SK-N-SH (cell line): Measurements from ENCODE around the gene H1-8.
"Not testable (repeated sequence)": the region's sequence is repeated elsewhere in the genome, so short reads cannot be mapped to it uniquely, and the experiment has no call there.

Experiments
- MXI1 ChIP-seq: IDR thresholded peaks from 2 replicates; pipeline ENCODE4 v1.6.1; 2012; ENCODE audit warnings: mild to moderate bottlenecking, low read depth, low read length, improper control_type of control experiment
- POLR2AphosphoS5 ChIP-seq: IDR thresholded peaks from 2 replicates; pipeline ENCODE4 v1.6.1; 2012; ENCODE audit warnings: low read depth, low read length
- RFX5 ChIP-seq: IDR thresholded peaks from 2 replicates; pipeline ENCODE4 v1.6.1; 2012; ENCODE audit warnings: mild to moderate bottlenecking, improper control_type of control experiment, low read length
- TF ChIP-seq, protein P1 (sequence below): fragments of 200-600 bp; sonication (generic); IDR thresholded peaks from 2 replicates; pipeline ENCODE4 v1.6.1; 2017; ENCODE audit warnings: antibody characterized with exemption, mild to moderate bottlenecking, moderate library complexity

DNA sequence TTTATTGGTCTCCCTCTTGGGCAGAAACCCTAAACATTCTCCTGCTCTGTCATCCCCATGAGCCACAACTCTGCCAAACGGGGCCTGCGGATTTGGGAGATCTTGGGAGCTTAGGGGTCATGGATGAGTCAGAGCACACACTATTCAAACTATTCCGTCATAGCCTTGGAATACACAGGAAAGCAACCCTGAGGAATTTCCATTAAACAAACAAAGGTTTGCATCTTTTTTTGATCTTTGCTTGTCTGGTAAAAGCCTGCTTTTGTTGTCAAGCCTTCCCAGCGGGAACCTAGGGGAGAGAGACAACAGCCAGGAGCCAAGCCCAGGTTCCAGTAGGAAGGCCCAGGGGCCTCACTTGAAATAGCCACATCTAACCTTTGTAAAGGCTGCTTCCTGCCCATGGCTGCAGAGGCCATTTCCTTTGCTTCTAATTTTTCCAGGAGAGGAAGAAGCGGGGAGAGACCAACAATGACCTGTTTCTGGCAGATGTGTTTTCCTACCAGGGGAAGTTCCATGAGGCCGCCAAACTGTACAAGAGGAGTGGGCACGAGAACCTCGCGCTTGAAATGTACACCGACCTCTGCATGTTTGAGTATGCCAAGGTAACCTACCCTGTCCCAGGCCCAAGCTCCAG, 47.9 kb upstream of the H1-8 start:
- TF ChIP-seq RFX5, MXI1, POLR2AphosphoS5: not testable (repeated sequence)
- TF ChIP-seq, protein P1, sequence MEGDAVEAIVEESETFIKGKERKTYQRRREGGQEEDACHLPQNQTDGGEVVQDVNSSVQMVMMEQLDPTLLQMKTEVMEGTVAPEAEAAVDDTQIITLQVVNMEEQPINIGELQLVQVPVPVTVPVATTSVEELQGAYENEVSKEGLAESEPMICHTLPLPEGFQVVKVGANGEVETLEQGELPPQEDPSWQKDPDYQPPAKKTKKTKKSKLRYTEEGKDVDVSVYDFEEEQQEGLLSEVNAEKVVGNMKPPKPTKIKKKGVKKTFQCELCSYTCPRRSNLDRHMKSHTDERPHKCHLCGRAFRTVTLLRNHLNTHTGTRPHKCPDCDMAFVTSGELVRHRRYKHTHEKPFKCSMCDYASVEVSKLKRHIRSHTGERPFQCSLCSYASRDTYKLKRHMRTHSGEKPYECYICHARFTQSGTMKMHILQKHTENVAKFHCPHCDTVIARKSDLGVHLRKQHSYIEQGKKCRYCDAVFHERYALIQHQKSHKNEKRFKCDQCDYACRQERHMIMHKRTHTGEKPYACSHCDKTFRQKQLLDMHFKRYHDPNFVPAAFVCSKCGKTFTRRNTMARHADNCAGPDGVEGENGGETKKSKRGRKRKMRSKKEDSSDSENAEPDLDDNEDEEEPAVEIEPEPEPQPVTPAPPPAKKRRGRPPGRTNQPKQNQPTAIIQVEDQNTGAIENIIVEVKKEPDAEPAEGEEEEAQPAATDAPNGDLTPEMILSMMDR: not testable (repeated sequence)
